ENCODE measurements around the gene PDCD2L. TPM values are rescaled to one million over a fixed set of nuclear protein-coding genes. Genes with fewer than 3 reads are reported as not detected.
"Not testable (repeated sequence)": the region's sequence is repeated elsewhere in the genome, so short reads cannot be mapped to it uniquely, and the experiment has no call there.

Gene PDCD2L
- total RNA-seq, 1 donor from 2014 or later, result 8.9 TPM

DNA sequence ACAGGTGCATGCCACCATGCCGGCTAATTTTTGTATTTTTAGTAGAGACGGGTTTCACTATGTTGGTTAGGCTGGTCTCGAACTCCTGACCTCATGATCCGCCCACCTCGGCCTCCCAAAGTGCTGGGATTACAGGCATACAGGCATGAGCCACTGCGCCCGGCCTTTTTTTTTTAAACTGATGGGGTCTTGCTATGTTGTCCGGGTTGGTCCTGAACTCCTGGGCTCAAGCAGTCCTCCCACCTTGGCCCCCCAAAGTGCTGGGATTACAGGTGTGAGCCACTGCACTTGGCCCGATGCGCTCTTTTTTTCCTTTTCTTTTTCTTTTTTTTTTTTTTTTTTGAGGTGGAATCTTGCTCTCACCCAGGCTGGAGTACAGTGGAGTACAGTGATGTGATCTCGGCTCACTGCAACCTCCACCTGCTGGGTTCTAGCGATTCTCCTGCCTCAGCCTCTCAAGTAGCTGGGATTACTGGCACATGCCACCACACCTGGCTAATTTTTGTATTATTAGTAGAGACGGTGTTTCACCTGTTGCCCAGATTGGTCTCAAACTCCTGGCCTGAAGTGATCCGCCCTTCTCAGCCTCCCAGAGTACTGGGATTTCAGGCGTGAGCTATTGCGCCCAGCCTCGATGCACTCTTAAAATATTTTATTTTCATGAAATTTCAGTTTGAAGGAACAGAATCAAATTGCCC is 51.7 kb downstream of the PDCD2L start:
- ATAC-seq; DNase-seq; intact Hi-C loops (cut with micrococcal nuclease): not testable (repeated sequence)

DNA sequence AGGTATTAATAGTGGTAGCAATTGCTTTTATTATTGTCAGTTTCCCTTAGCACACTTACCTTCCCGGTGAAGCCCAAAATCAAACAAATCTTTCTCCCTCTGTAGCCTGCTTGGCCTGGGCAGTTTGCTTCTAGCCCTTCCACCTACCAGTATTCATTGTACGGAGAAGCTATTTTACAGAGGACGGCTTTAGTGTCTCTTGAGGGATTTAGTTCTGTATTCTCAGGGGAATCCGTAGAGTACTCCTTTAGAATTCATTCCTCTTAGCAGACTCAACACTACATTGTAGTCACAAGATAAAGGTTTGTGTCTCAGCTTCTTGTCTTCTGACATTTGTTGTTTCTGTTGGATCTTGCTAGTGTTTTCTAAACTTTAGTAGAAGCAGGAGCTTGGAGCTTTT is 53.2 kb downstream of the PDCD2L start:
- intact Hi-C loops (cut with micrococcal nuclease), result no loop called here
- DNase-seq (no peak), ATAC-seq (no peak)

DNA sequence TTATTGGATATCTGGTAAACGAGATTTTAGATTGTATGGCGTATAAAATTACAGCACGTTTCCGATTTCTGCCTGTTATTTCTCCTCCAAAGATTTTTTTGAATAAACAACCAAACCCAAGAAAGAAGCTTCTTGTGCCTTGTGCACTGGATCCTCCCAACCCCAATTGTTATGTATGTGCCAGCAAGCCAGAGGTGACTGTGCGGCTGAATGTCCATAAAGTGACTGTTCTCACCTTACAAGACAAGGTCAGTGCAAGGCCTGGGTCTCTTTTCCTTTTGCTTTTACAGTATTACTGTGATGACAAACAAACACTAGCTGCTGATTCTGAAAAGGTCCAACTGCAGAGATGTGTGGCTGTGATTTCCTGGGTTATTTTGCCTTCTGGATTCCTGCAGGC is 54.5 kb downstream of the PDCD2L start:
- intact Hi-C loops (cut with micrococcal nuclease), result no loop called here
- DNase-seq (no peak), ATAC-seq (peak; percentile 35)

DNA sequence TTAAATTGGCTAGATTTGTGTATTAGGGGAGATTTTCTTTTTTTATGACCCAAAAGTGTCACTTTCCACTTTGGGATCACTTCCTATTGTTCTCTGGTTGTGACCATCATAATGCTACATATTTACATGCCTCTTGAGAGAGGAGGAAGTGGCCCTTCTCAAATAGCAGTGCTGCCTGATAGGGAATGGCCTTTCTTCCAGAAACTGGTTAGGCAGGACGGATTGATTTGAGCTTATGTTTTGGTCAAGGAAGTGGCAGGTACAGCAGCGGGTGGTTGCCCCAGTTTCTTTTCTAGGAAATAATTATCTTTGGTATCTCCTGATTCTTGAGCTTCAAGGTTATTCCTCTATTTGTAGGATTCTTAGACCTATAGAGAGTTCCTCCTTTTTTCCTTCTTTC is 55.4 kb downstream of the PDCD2L start:
- no peak for ATAC-seq
- no peak for DNase-seq
- intact Hi-C loops (cut with micrococcal nuclease), result no loop called here

DNA sequence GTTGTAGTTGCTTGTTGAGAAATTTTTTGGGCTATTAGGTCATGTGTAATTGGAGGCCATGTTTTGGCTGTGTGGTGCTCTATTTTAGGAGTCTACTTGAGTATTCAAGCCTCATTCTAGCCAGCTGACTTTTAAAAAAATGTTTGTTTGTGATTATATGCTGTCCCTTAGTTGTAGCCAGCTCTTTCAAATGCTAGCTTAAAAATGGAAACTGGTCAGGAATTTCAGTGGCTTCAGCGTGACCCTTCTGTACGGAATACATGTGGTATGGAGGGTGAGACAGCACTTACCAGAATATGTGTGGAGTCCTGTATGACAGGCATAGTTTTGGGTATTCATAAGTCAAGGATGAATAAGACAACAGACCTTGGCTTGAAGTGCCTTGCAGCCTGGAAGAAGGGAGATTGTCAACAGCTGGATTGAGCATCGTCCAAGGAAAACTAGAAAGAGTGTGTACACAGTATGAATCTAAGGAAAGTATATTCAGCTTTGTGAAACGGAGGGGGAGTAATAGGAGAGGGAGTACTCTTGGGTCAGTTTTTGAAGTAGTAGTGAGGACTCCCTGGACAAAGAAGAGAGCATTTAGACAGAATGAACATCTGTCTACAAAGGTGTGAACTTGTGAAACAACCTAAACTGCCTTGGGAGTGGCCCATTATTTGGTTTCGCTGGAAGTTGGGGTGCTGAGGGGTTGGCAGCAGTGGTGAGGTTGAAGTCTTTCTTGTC is 57.3 kb downstream of the PDCD2L start:
- ATAC-seq, result peak; percentile 86
- intact Hi-C loops (cut with micrococcal nuclease), result no loop called here

DNA sequence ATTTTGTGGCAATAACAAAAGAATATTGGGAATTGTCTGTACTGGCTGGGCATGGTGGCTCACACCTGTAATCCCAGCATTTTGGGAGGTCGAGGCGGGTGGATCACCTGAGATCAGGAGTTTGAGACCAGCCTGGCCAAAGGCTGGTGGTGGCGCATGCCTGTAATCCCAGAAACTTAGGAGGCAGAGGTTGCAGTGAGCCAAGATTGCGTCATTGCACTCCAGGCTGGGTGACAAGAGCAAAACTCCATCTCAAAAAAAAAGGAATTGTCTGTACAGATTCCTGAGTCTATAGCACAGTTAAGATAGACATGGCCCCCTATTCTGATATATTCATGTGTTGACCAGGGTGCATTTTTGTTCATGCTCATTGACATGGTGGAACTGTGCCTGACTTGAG is 60.6 kb downstream of the PDCD2L start:
- ATAC-seq; DNase-seq; intact Hi-C loops (cut with micrococcal nuclease): not testable (repeated sequence)

More for the DNA sequence above, 57.3 kb downstream of the PDCD2L start:
- DNase-seq, result no peak

DNA sequence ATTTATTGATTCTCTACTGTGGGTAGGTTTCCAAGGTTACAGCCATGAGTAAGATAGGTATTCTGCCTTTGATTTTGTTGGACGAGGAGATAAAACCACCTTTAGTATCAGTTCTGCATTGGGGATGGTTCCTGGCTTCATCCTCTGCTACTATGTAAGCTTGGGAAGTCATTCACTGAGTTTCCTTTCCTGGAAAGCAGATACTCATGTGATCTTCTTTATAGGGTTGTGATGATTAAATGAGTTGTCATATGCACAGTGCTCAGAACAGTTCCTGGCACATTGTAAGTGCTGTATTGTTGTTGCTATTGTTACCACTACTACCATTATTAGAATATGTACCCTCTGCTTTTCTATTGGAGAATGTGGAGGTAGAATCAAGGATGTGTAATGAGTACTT is 64.2 kb downstream of the PDCD2L start:
- no peak for DNase-seq
- peak; percentile 84 for ATAC-seq
- intact Hi-C loops (cut with micrococcal nuclease), result no loop called here

DNA sequence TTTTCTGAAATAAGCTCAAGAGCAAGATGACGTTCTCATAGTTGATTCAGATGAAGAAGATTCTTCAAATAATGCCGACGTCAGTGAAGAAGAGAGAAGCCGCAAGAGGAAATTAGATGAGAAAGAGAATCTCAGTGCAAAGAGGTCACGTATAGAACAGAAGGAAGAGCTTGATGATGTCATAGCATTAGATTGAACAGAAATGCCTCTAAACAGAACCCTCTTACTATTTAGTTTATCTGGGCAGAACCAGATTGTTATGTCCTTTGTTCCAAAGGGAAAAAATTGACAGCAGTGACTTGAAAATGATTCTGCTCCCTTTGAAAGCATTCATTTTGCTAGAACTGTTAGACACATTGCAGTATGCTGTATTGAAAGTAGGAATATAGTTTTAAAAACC is 64.8 kb downstream of the PDCD2L start:
- intact Hi-C loops (cut with micrococcal nuclease); ATAC-seq; DNase-seq: not testable (repeated sequence)

DNA sequence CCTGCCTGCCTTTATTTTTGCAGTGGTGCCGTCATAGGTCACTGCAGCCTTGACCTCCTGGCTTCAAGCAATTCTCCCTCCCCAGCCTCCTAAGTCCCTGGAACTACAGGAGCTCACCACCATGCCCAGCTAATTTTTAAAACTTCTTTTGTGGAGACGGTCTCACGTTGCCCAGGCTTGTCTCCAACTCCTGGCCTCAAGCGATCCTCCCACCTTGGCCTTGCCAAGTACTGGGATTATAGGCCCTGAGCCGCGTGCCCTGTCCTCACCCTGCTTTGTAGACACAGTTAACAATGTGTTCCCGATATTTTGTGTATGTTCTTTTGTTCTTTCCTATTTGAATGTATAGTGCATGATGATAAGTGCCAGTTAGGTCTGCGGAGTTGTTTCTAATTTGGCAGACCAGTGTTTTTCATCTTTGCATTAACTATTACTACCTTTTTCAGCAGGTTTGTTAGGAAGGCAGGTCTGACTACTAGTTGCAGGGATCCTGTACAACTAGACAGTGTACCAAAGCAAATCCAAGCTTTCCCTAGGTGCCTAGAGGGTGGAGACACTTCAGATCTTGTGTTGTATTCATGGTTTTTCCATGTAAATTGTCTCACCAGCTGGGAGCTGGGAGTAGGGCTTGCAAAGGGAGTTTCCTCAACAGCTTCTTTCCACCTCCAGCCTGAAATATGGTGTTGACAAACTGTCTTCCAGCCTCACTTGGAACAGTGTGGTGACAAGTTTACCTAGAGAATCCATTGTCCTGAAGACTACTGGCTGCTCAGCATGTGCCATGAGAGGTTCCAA is 67.9 kb downstream of the PDCD2L start:
- ATAC-seq (no peak), DNase-seq (no peak)
- intact Hi-C loops (cut with micrococcal nuclease), result no loop called here

DNA sequence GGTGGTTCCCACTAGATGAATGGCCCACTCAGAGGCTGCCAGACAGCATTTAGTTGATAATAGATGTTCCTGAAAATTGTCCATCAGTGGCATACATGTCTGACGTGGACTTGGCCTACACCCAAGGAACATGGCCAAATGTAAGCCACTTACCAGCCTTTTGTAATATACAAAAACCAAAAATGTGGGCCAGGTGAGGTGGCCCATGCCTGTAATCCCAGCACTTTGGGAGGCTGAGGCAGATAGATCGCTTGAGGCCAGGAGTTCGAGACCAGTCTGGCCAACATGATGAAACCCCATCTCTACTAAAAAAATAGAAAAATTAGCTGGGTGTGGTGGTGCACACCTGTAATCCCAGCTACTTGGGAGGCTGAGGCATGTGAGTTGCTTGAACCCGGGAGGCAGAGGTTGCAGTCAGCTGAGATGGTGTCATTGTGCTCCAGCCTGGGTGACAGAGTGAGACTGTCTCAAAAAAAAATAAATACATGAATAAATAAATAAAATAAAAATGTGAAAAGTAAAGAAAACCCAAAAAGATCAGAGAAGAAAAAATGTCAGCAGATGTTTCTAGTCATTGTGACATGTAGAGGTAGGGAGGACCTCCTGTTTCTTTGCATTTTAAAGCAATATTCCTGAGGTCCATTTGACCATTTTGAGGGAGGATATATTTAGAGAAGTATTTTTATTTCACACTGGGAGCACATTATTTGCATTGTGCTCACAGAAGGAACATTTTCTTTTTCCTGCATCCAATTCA is 70.2 kb downstream of the PDCD2L start:
- intact Hi-C loops (cut with micrococcal nuclease), result no loop called here
- DNase-seq, result no peak
- no peak for ATAC-seq

DNA sequence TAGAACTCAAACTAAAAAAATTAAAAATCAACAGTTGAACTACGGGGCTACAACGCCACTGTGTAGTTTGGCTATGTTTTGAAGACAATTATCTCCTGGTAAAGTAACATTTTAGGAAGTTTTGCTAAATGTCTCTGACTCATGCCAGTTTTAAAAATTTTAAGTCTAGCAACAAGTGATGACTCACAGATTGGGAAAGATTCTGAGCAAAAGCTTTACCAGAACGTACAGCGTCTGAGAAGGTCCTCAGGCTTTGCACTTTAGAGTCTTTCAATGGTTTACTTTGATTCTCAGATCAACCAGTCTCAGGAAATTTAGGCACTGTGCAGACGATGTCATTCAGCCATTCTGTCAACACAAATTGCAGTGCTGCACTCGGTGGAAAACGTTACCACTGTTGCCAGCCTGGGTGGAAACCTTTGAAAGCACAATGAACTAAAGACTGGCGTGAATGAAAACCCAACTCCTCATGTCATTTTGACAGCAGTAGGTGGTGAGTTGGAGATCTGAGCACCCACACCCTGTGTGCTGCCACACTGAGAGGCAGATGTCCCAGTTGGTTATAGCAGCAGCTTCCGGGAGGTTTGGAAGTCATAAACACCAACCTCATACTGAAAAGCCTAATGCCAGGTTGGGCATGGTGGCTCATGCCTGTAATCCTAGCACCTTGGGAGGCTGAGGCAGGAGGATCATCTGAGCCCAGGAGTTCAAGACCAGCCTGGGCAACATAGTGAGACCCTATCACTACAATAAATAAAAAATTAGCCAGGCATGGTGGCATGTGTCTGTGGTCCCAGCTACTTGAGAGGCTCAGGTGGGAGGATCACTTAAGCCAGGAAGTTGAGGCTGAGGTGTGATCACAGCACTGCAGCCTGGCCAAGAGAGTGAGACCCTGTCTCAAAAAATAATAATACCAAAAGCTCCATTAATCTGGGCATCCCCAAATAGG is 71.1 kb downstream of the PDCD2L start:
- DNase-seq (no peak), ATAC-seq (no peak)
- intact Hi-C loops (cut with micrococcal nuclease), result no loop called here

Other genes with a start within 250 kb of the PDCD2L start
- 66.6 TPM for gene LSM14A, start 231.9 kb upstream of the PDCD2L start, total RNA-seq
- gene GARRE1, start 149.8 kb upstream of the PDCD2L start, total RNA-seq, result 19.8 TPM
- gene GPI, start 39.2 kb upstream of the PDCD2L start, total RNA-seq, result 553 TPM
- gene UBA2, start 24.0 kb downstream of the PDCD2L start, total RNA-seq, result 51.1 TPM
- gene WTIP, start 77.4 kb downstream of the PDCD2L start, total RNA-seq, result 26.2 TPM